ENCODE data around the gene BORCS8.

- TF ChIP-seq EZH2phosphoT487 (IDR thresholded peaks at IDR 0.05; ENCODE audit: insufficient read depth, low read depth) = no peak
- no peak for TF ChIP-seq EZH2 (IDR thresholded peaks at IDR 0.05; ENCODE audit: insufficient read depth, poor library complexity, severe bottlenecking)
Observed at GRCh38 chr19:19140476-19140875, 51.5 kb downstream of the BORCS8 start.

Data from GM23248 (cell line).